HT-29 (cell line): ENCODE results near the gene ZFYVE26. TPM values are rescaled to one million over a fixed set of nuclear protein-coding genes. Genes with fewer than 3 reads are reported as not detected.
"Not testable (repeated sequence)": the region's sequence is repeated elsewhere in the genome, so short reads cannot be mapped to it uniquely, and the experiment has no call there.

ENCODE experiments used
- DNase-seq: peaks from one replicate; pipeline ENCODE4 v3.0.0-alpha.2; 2015; ENCODE audit warnings: low spot score
- total RNA-seq: library from RNA; depleted of rRNA; stranded (reverse); fragments of >200 nt; shearing (Covaris generic); gene quantifications from 2 replicates; pipeline ENCODE4 v1.2.3, GENCODE V29; 2014; rRNA removed

Gene ZFYVE26
- total RNA-seq: 11.9 and 16.6 TPM in 2 replicates

GRCh38 chr14:67816326-67817002, at the start of gene ZFYVE26:
Gene ZFYVE26, minus strand, starts transcription at chr14:67816590. Its CDS starts 627 bp downstream, at chr14:67815963.
- DNase-seq: peak; percentile 84

GRCh38 chr14:67863223-67863622, 46.8 kb upstream of the ZFYVE26 start:
- no peak for DNase-seq

- no peak for DNase-seq
Measured at GRCh38 chr14:67859169-67859749, 42.9 kb upstream of the ZFYVE26 start.

- DNase-seq: no peak
Measured at GRCh38 chr14:67857778-67858350, 41.5 kb upstream of the ZFYVE26 start.

DNA sequence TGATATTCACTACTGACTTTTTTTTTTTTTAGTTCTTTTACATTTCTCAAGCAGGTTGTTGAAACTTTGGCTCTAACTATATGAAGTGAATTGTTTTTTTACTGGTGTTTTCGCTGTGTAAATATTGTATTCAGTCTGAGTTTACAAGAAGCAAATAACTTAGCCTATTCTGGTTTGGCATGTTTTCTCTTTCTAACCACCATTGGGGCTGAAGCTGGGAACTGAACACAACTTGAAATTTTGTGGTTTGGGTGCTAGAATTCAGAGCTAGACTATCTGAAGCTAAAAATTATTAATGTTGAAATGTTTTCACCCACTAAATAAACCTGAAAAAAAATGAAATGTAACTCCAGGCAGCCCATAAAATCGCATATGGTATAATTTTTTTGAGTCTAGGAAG, 40.4 kb upstream of the ZFYVE26 start:
- DNase-seq: no peak

DNA sequence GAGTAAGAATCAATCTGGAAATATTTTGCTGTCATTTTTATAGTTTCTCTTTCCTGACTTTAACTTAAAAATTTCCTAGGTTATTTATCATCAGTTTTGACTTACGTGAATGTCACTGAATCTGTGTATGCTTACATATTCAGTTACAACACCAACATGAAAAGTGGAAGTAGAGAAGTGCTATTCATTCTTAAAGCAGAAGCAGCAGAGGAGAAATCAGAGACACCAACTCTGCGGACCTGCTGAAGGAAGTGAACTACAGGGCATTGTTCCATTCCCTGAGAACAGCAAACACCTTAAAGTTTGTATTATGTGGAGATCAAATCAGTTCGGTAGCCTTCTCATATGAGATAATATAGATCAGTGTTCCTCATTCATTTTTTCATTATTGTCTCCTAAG, 37.3 kb upstream of the ZFYVE26 start:
- DNase-seq: no peak

DNA sequence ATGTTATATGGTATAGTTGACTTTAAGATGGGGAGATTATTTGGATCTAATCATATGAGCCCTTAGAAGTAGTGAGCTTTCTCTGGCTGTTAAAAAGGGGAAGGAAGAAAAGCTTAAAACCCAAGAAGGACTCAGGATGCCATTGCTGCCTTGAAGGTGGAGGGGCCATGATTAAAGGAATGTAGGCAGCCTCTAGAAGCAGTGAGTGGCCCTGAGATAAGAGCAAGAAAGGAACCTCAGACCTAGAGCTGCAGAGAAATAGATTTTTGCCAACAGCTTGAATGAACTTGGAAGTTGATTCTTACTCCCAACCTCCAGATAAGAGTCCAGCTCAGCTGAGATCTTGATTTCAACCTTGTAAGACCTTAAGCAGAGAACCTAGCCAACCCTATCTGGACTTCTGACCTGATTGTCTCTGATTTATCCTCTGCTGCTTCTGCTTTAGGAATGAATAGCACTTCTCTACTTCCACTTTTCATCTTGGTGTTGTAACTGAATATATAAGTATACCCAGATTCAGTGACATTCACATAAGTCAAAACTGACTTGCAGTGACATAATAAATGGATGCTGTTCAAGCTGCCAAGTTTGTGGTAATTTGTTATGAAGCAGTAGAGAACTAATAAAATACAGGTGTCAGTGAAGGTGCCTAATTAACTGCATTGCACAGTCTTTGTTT, 36.7 kb upstream of the ZFYVE26 start:
- DNase-seq: no peak

DNA sequence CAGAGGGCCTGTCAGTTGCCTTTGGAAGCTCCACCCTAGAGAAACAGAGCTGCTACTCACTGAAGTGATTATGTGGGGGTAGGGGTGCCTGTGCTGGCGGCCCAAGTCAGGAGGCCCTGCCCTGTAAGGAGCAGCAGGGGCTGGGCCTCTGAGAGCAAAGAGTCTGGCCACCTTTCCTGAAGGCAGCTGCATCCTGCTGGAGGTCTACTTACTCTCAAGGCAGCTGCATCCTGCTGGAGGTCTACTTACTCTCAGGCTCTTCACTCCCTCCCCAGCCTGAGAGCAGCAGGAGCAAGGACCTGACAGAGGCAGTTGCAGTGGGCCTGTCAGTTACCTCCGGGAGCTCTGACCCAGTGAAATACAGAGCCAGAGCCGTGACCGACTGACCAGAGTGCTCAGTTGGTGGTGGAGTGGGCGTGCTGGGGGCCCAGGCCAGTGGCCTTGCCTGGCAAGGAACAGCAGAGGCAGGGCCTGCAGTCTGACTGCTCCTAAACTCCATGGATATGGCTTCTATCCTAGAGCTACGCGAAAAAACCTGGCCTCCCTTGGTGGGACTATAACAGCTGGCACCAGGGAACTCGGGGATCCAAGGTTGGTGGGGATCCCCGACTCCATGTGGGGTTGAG, 35.5 kb upstream of the ZFYVE26 start:
- no peak for DNase-seq

DNA sequence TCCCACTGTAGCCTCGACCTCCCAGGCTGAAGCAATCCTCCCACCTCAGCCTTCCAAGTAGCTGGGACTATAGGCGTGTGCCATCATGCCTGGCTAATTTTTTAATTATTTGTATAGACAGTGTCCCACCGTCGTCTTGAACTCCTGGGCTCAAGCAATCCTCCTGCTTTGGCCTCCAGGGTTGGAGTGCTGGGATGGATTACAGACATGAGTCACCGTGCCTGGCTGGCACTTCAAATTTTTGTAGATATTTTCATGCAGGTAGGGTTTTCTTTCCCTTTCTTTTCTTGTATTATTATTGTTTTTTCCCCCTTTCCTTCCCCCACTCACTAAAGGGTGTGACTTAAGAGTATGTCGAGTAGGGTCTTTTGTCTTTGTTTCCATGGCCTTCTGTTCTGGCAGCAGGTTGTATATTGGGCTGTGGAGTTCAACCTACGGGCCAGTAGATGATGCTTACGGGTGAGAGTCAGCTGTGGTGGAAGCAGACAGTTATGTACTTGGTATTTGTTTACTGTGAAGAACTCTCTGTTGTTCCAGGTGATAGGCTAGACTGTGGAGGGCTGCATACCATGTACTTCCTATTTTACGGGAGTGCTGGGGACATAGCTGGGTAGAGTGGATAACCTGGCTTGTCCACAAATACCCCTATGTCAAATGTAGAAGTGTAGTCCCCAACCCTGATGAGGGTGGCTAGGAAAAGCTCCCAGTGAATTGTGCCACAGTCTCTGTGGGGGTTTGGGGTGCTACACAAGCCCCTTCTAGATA, 33.9 kb upstream of the ZFYVE26 start:
- no peak for DNase-seq

GRCh38 chr14:67846029-67846610, 29.7 kb upstream of the ZFYVE26 start:
- DNase-seq: no peak

- peak; percentile 74 for DNase-seq
Measured at GRCh38 chr14:67837011-67837624, 20.7 kb upstream of the ZFYVE26 start.

DNA sequence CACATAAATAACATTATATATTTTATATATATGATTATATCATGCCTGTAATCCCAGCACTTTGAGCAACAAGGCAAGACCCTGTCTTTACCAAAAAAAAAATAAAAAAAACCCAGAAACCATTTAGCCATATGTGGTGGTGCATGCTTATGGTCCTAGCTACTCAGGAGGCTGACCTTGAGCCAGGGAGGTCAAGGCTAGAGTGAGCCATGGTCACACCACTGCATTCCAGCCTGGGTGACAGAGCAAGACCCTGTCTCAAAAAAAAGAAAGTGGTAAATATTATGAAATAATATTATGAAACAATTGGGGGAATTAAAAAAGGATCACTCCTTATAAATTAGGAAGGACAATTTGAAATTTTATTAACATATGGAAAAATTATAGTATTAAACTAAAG, 19.2 kb upstream of the ZFYVE26 start:
- no peak for DNase-seq

- no peak for DNase-seq
Measured at GRCh38 chr14:67833403-67833802, 17.0 kb upstream of the ZFYVE26 start.

DNA sequence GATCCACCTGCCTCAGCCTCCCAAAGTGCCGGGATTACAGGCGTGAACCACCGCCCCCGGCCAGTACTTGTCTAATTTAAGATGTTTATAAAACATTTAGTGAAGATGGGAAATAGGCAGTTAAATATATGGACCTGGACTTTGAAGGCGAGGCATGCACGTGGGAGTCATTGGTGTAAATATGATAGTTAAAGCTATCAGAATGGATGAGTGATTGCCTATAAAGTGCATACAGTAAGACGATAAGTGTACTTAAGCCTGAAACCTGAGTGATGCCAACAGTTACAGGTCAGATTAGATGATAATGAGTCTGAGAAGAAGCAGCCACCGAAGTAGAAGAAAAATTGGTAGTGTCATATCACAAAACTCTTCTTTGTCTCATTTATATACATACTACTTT, 14.7 kb upstream of the ZFYVE26 start:
- DNase-seq: no peak

DNA sequence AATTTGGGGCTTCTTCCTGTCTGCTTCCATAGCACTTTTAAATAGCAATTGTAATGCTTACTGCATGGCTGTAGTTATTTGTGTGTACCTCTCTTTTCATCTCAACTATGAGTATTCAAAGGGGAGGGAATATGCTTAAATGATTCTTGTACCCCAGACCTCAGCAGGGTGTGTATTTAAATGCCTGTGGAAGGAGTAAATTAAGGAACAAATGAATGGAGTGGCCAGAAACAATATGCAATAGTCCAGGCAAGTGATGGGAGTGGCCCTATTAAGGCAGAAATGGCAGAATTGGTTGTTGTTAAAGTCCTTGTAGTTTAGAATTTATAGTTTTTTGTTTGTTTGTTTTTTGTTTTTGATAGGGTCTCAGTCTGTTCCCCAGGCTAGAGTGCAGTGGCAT, 4.7 kb upstream of the ZFYVE26 start:
- DNase-seq: no peak

GRCh38 chr14:67820428-67820971, 4.1 kb upstream of the ZFYVE26 start:
- DNase-seq: peak; percentile 19

DNA sequence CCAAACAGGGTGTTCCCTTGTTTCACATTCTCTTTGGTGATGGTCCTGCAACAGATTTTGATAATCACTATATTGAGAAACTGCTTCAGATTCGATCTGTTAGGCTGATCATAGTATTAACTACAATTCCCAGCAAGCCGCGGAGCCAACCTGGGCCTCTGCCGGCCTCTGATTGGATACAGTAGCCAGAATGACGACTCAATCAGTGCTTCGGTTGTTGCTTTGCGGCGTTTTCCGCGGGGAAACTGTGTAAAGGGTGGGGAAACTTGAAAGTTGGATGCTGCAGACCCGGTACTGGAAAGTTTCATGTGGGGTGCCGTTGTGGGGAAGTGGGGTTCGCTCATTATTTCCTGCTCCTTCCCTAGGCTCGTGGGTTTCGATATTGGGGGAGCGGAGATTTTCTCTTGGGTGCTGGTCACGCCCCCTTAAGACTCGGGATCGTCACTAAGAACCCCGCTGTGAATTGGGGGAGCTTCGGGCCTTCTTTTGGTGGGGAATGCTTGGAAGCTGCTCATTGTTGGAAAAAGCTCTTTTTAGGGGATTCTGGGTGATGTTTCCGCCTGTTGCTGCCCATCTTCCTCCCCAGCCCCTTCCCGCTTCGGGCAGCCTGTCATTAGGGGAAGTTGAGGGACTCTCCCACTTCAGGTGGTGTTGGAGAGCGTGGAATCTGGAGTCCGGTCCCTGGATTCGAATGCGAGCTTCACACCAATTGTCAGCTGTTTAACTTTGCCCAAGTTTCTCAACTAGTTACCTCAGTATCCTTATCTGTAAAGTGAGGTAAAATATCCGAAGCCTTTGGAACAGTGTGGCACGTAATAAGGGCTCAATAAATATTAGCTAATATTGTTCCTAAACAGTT, 3.4 kb upstream of the ZFYVE26 start, which contains the start of gene RAD51B:
RAD51B (plus strand) TSS at position 217 of the 859 bp plus-strand sequence.
- peak; percentile 82 for DNase-seq

GRCh38 chr14:67818476-67818875, 2.1 kb upstream of the ZFYVE26 start:
- DNase-seq: not testable (repeated sequence)
